Activated naive CD4-positive, alpha-beta T cell treated with anti-CD3 and anti-CD28 coated beads, Interleukin-2, amount 10 ng/mL, durations not matched to agents 7 days and 5 days (primary cell): ENCODE measurements around the gene RASSF1.
A peak's percentile ranks its signal among the peaks of the same experiment; 100 is the strongest.

ENCODE experiments used
- CTCF ChIA-PET: fragments of 350-600 bp; sonication (Branson Sonifier 250); formaldehyde crosslinking; loops from one replicate; lab custom pipeline; 2021; ENCODE audit warnings: antibody characterized with exemption; lab: Charles Lee
- DNase-seq: peaks from one replicate; pipeline ENCODE4 v3.0.0-alpha.2; 2020
- H3K27ac Mint-ChIP-seq: one replicate; pipeline ENCODE4 v1.8.0; 2021; ENCODE audit warnings: mild to moderate bottlenecking, moderate library complexity, mixed read lengths
- H3K27me3 Mint-ChIP-seq: one replicate; pipeline ENCODE4 v1.8.0; 2021; ENCODE audit warnings: mild to moderate bottlenecking, mixed read lengths
- H3K36me3 Mint-ChIP-seq: one replicate; pipeline ENCODE4 v1.8.0; 2021; ENCODE audit warnings: mixed read lengths
- H3K4me1 Mint-ChIP-seq: one replicate; pipeline ENCODE4 v1.8.0; 2021; ENCODE audit warnings: mixed read lengths
- H3K4me3 Mint-ChIP-seq: one replicate; pipeline ENCODE4 v1.8.0; 2021; ENCODE audit warnings: mild to moderate bottlenecking, moderate library complexity, mixed read lengths
- H3K9me3 Mint-ChIP-seq: one replicate; pipeline ENCODE4 v1.8.0; 2021; ENCODE audit warnings: mixed read lengths

Gene RASSF1

GRCh38 chr3:50300681-50301254 is 39.9 kb downstream of the RASSF1 start:
- no peak for DNase-seq
- H3K4me1 Mint-ChIP-seq: peaks cover 41% of the 10 kb centered on the region
- H3K4me3 Mint-ChIP-seq: peak overlapping the region; percentile 98
- H3K36me3 Mint-ChIP-seq: peaks cover 5% of the 10 kb centered on the region
- CTCF ChIA-PET: interaction anchor here (0.7 to 3.8 kb wide), 2 partner anchors 23 to 24 kb away, joined by 5 to 20 read pairs; no protein-coding TSS in a partner anchor
- H3K9me3 Mint-ChIP-seq: no peaks in the 10 kb centered on the region
- H3K27ac Mint-ChIP-seq: peak overlapping the region; percentile 99
- H3K27me3 Mint-ChIP-seq: no peaks in the 10 kb centered on the region

DNA sequence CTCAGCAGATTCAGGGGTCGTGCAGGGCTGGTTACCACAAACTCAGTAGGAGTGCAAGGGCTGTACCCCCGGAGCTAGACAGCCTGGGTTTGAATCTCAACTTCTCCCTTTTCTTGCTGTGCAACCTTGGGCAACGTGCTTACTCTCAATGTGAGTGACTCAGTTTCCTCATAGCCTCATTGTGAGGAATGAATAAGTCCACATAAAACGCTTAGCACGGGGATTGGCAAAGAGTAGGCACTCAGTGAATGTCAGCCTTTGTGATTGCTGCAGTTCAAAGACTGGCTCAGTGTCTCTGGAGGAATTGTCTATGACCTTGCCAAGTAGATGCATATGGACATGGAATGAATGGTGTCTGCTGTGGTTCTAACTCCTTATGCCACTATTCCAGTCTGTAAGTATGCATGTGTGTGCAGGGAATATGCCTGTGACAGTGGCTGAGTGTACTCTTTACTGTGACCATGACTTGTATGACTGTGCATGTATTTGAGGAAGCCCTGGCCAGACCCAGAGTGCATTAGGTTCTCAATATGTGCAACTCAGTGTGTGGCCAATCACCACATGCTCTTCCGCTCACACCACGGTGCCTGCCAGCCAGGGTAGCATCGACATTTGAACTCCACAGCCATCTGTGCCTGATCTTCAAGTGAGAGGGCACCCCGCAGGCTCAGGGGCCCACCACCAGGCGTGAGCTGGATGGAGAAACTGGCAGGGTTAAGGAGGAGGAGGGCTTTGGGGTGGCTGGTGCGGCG is 40.5 kb downstream of the RASSF1 start:
- peaks cover 5% of the 10 kb centered on the region for H3K36me3 Mint-ChIP-seq

DNA sequence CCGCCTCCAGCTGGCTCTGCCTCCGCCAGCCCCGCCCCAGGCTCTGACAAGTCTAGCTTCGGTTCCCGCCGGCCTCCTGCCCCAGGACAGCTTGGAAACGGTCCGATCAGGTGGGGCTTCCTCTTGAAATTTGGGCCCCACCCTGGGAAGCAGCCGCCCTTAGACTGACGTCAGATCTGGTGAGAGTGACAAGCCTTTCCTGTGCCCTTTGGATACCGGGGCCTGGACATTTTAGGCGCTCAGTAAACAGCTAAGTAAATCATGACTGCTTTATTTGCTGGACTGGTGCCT is 41.1 kb downstream of the RASSF1 start:
- peak overlapping the region; percentile 98 for H3K4me3 Mint-ChIP-seq
- H3K27me3 Mint-ChIP-seq: no peaks in the 10 kb centered on the region

More for the DNA sequence above, 40.5 kb downstream of the RASSF1 start:
- H3K27me3 Mint-ChIP-seq: no peaks in the 10 kb centered on the region
- no peak for DNase-seq
- H3K27ac Mint-ChIP-seq: peak overlapping the region; percentile 99
- CTCF ChIA-PET: interaction anchor here (1.2 to 3.8 kb wide), 5 partner anchors 15 to 24 kb away, joined by 3 to 20 read pairs (median 7); partner anchors contain the start of gene HYAL2
- H3K9me3 Mint-ChIP-seq: no peaks in the 10 kb centered on the region
- H3K4me3 Mint-ChIP-seq: peak overlapping the region; percentile 98
- peaks cover 41% of the 10 kb centered on the region for H3K4me1 Mint-ChIP-seq

GRCh38 chr3:50298836-50299637 is 41.6 kb downstream of the RASSF1 start, which contains the start of the genes HYAL3 and NAA80:
HYAL3 (minus strand) TSS chr3:50299405; CDS start chr3:50295602, 3,803 bp downstream.
NAA80 (minus strand) TSS chr3:50299405; CDS start chr3:50297463, 1,942 bp downstream.
- H3K27ac Mint-ChIP-seq: peak within 1 kb of the TSS; percentile 99
- peaks cover 40% of the 10 kb centered on the region for H3K4me1 Mint-ChIP-seq
- peak within 1 kb of the TSS; percentile 98 for H3K4me3 Mint-ChIP-seq
- no peaks in the 10 kb centered on the region for H3K9me3 Mint-ChIP-seq
- DNase-seq: peak; percentile 100
- H3K27me3 Mint-ChIP-seq: no peaks in the 10 kb centered on the region
- CTCF ChIA-PET: interaction anchor here (1.2 to 3.8 kb wide), 5 partner anchors 15 to 25 kb away, joined by 3 to 20 read pairs (median 7); partner anchors contain the start of gene HYAL2
- peaks cover 5% of the 10 kb centered on the region for H3K36me3 Mint-ChIP-seq

More for the DNA sequence above, 41.1 kb downstream of the RASSF1 start:
- Mint-ChIP-seq H3K27ac (peak overlapping the region; percentile 99), H3K9me3 (no peaks in the 10 kb centered on the region), H3K36me3 (peaks cover 5% of the 10 kb centered on the region), H3K4me1 (peaks cover 41% of the 10 kb centered on the region)
- CTCF ChIA-PET: interaction anchor here (1.2 to 3.8 kb wide), 5 partner anchors 15 to 25 kb away, joined by 3 to 20 read pairs (median 7); partner anchors contain the start of gene HYAL2
- no peak for DNase-seq

DNA sequence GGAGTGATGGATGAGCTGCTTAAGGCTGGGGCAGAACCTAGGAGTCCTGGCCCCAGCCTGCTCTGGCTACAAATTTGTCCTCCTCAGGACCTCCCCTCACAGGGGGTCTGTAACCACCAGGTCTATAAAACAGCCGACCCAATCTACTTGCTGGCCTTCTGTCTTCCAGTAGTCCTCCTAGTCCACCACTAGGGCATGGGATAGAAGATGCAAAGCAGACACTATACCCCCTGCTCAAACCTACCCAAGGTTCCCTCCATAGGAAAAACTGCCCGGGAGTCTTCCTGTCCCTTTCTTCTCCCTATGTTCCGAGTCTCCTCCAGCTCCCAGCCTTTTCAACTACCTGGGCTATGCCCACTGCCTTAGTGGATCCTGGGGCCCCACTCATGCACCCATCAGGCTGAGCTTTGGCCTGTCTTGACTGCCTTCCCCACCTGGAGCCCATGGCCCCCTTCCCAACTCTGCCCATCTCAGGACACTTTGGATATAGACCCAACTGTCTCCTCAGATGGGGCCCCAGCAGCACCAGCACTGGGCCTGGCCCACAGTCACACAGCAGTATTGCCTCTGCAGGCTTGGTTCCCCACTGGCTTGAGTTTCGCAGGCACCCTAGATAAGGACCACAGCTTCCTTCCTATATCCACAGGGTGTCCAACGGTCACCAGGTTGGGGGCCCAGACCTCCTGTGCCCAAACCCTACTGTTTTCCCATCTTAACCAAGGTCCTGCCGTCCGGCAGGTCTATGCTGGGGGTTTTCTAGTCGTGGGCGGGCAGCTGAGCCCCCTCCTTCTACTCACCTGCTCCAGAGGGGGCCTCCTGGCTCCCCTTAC is 42.5 kb downstream of the RASSF1 start:
- Mint-ChIP-seq H3K4me3 (peak overlapping the region; percentile 98), H3K9me3 (no peaks in the 10 kb centered on the region), H3K36me3 (peaks cover 5% of the 10 kb centered on the region), H3K4me1 (peaks cover 45% of the 10 kb centered on the region), H3K27me3 (no peaks in the 10 kb centered on the region), H3K27ac (peak overlapping the region; percentile 99)
- CTCF ChIA-PET: interaction anchor here (1.4 to 3.8 kb wide), 2 partner anchors 26 to 39 kb away, joined by 4 to 20 read pairs; no protein-coding TSS in a partner anchor
- DNase-seq: no peak

- H3K27ac Mint-ChIP-seq: no peak overlapping the region
- CTCF ChIA-PET: interaction anchor here (1.4 to 3.8 kb wide), 2 partner anchors 27 to 40 kb away, joined by 4 to 20 read pairs; no protein-coding TSS in a partner anchor
- H3K27me3 Mint-ChIP-seq: no peaks in the 10 kb centered on the region
Observed at GRCh38 chr3:50297384-50297775, 43.3 kb downstream of the RASSF1 start.

DNA sequence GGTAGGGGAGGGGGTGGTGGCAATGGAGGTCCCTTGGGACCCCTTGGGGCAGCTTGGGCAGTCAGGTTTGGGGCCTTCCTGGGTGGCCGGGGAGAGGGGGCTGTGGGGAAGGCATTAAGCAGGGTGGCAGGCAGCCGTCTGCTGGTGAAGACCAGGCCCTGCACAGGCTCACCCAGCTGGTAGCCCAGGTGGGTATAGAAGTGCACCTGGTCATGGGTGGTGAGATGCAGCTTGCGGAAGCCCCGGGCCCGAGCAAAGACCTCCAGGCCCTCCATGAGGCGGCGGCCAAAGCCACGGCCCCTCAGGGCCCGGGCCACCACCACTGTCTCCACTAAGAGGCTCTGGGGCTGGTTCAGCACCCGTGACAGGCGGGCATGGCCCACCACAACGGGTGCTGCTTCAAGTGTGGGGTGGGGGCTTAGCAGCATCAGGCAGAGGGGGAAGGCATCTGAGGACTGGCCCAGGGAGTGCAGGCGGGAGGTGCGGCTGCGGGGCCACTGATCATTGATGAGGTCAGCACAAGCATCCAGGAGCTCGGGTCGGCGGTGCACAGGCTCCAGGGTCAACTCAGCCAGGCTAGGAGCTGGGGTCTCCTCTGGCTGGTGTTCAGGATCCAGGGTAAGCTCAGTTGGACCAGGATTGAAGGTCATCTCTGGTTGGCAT is 43.8 kb downstream of the RASSF1 start:
- Mint-ChIP-seq H3K9me3 (no peaks in the 10 kb centered on the region), H3K4me3 (peak overlapping the region; percentile 51), H3K36me3 (peaks cover 5% of the 10 kb centered on the region), H3K27me3 (no peaks in the 10 kb centered on the region), H3K4me1 (peaks cover 51% of the 10 kb centered on the region), H3K27ac (no peak overlapping the region)
- DNase-seq: no peak
- CTCF ChIA-PET: interaction anchor here (1.4 to 3.8 kb wide), 2 partner anchors 28 to 40 kb away, joined by 4 to 20 read pairs; no protein-coding TSS in a partner anchor

More at GRCh38 chr3:50297384-50297775, 43.3 kb downstream of the RASSF1 start:
- H3K4me3 Mint-ChIP-seq: peak overlapping the region; percentile 98
- H3K36me3 Mint-ChIP-seq: peaks cover 5% of the 10 kb centered on the region
- no peak for DNase-seq
- peaks cover 52% of the 10 kb centered on the region for H3K4me1 Mint-ChIP-seq
- no peaks in the 10 kb centered on the region for H3K9me3 Mint-ChIP-seq

GRCh38 chr3:50295553-50296431 is 44.8 kb downstream of the RASSF1 start:
- H3K9me3 Mint-ChIP-seq: no peaks in the 10 kb centered on the region
- H3K4me3 Mint-ChIP-seq: no peak overlapping the region
- peaks cover 6% of the 10 kb centered on the region for H3K36me3 Mint-ChIP-seq
- H3K4me1 Mint-ChIP-seq: peaks cover 54% of the 10 kb centered on the region
- no peak for DNase-seq
- H3K27me3 Mint-ChIP-seq: no peaks in the 10 kb centered on the region
- CTCF ChIA-PET: no interaction called here
- H3K27ac Mint-ChIP-seq: no peak overlapping the region

- no peak overlapping the region for H3K4me3 Mint-ChIP-seq
- no peaks in the 10 kb centered on the region for H3K9me3 Mint-ChIP-seq
- peaks cover 49% of the 10 kb centered on the region for H3K4me1 Mint-ChIP-seq
- H3K27ac Mint-ChIP-seq: no peak overlapping the region
- no peaks in the 10 kb centered on the region for H3K27me3 Mint-ChIP-seq
- H3K36me3 Mint-ChIP-seq: peaks cover 9% of the 10 kb centered on the region
- CTCF ChIA-PET: interaction anchor here (1.3 kb wide), 1 partner anchor 24 kb away, joined by 3 read pairs; no protein-coding TSS in a partner anchor
- DNase-seq: no peak
Observed at GRCh38 chr3:50294492-50295403, 45.9 kb downstream of the RASSF1 start.

- H3K9me3 Mint-ChIP-seq: no peaks in the 10 kb centered on the region
- CTCF ChIA-PET: interaction anchor here (1.3 kb wide), 1 partner anchor 25 kb away, joined by 3 read pairs; no protein-coding TSS in a partner anchor
Observed at GRCh38 chr3:50294089-50294488, 46.5 kb downstream of the RASSF1 start.

More at GRCh38 chr3:50294089-50294488, 46.5 kb downstream of the RASSF1 start:
- H3K4me1 Mint-ChIP-seq: peaks cover 47% of the 10 kb centered on the region
- H3K4me3 Mint-ChIP-seq: no peak overlapping the region
- peaks cover 11% of the 10 kb centered on the region for H3K36me3 Mint-ChIP-seq
- H3K27ac Mint-ChIP-seq: no peak overlapping the region
- H3K27me3 Mint-ChIP-seq: no peaks in the 10 kb centered on the region
- no peak for DNase-seq
